GM18873 (cell line): ENCODE measurements around the gene RPL10.

Source experiments
- ATAC-seq: cut with Tn5 transposase; IDR thresholded peaks from one replicate; pipeline ENCODE4 v1.9.1; 2021; ENCODE audit warnings: mild to moderate bottlenecking, moderate library complexity, moderate number of reproducible peaks; ENCODE audit not compliant: unreplicated experiment, low FRiP score

The RPL10 gene

GRCh38 chrX:154428176-154429171, 30.3 kb downstream of the RPL10 start, which contains the start of gene ATP6AP1:
ATP6AP1 (plus strand) TSS chrX:154428677; CDS start chrX:154428693, 16 bp downstream.
- peak; percentile 87 for ATAC-seq

GRCh38 chrX:154429711-154430110, 31.5 kb downstream of the RPL10 start:
- ATAC-seq = no peak

- ATAC-seq = no peak
Measured at GRCh38 chrX:154430479-154430878, 32.3 kb downstream of the RPL10 start.

- ATAC-seq = no peak
Measured at GRCh38 chrX:154430916-154431315, 32.7 kb downstream of the RPL10 start.

GRCh38 chrX:154431341-154431740, 33.2 kb downstream of the RPL10 start:
- ATAC-seq = no peak

GRCh38 chrX:154432210-154432609, 34.0 kb downstream of the RPL10 start:
- ATAC-seq = no peak

GRCh38 chrX:154433605-154434004, 35.4 kb downstream of the RPL10 start:
- ATAC-seq = no peak

GRCh38 chrX:154434394-154435168, 36.4 kb downstream of the RPL10 start:
- ATAC-seq = no peak

- ATAC-seq = no peak
Measured at GRCh38 chrX:154435171-154435733, 37.1 kb downstream of the RPL10 start.

- no peak for ATAC-seq
Measured at GRCh38 chrX:154436374-154436982, 38.3 kb downstream of the RPL10 start.

GRCh38 chrX:154436983-154437752, 39.0 kb downstream of the RPL10 start, which contains the start of gene GDI1:
GDI1 (plus strand) TSS chrX:154437154; CDS start chrX:154437255, 101 bp downstream.
- no peak for ATAC-seq

GRCh38 chrX:154437971-154438893, 40.1 kb downstream of the RPL10 start:
- ATAC-seq = no peak

GRCh38 chrX:154439841-154440240, 41.7 kb downstream of the RPL10 start:
- ATAC-seq = no peak

GRCh38 chrX:154440623-154441357, 42.6 kb downstream of the RPL10 start:
- no peak for ATAC-seq

- no peak for ATAC-seq
Measured at GRCh38 chrX:154441564-154441963, 43.4 kb downstream of the RPL10 start.

GRCh38 chrX:154441984-154442707, 44.0 kb downstream of the RPL10 start:
- ATAC-seq = no peak

- ATAC-seq = no peak
Measured at GRCh38 chrX:154443479-154443910, 45.3 kb downstream of the RPL10 start.
